Measurements from ENCODE around the gene GINS1.
A peak's percentile ranks its signal among the peaks of the same experiment; 100 is the strongest.

GINS1 gene

DNA sequence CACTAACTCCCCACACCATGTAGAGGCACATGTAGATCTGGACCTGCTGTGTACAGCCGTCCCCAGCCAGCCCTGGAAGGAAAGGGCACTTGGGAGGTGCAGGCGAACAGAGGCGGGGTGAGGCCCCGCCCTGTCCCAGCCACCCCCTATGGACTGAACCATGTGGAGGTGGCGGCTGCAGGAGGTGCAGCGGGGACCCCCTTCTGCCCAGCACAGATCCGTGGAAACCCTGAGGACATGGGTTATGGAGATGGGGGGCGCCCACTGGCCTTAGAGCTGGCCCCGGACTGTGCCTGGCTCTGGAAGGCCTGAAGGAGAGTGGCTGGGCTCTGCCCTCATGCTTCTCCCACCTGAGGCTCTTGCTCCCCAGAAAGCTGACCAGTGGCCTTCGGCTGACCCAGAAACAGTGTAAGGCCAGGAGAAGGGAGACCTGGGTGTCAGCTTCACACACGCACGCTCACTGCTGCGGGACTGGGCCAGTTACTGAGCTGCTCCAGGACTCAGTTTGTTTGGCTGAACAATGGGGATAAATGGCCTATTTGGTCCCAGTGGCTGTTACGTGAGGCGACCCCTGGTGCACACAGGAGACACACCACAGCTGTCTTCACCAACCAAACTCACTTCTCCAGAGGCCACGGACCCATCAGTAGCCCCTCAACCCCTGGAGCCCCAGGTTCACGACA lies 87.2 kb downstream of the GINS1 start:
- DNase-seq, result no peak
- no peaks in the 10 kb centered on the region for H3K27me3 ChIP-seq (ENCODE audit: insufficient read depth, low read length)
- H3K18ac ChIP-seq (ENCODE audit: low read length), result no peak overlapping the region
- H3K23ac ChIP-seq (ENCODE audit: low read length), result no peak overlapping the region
- no peak overlapping the region for H2BK120ac ChIP-seq (ENCODE audit: insufficient read depth, low read length, poor library complexity)
- no peak overlapping the region for H4K8ac ChIP-seq (ENCODE audit: low read depth, low read length)
- H3K4me3 ChIP-seq (ENCODE audit: low read depth, low read length), result no peak overlapping the region
- H3K79me1 ChIP-seq (ENCODE audit: low read length), result no peaks in the 10 kb centered on the region
- H2AFZ ChIP-seq (ENCODE audit: insufficient read depth, low read length, poor library complexity), result no peak overlapping the region
- no peaks in the 10 kb centered on the region for H3K79me2 ChIP-seq (ENCODE audit: control insufficient read depth, insufficient read depth, low read length, poor library complexity)
- no peak overlapping the region for H3K14ac ChIP-seq (ENCODE audit: low read length)
- H3K9ac ChIP-seq (ENCODE audit: low read length), result no peak overlapping the region
- H4K12ac ChIP-seq (ENCODE audit: low read depth, low read length), result no peak overlapping the region
- no peak overlapping the region for H3K27ac ChIP-seq (ENCODE audit: low read depth, low read length)
- no peak overlapping the region for H4K91ac ChIP-seq (ENCODE audit: low read depth, low read length)
- no peak overlapping the region for H2BK12ac ChIP-seq (ENCODE audit: low read length)
- H2BK5ac ChIP-seq (ENCODE audit: low read depth, low read length, poor library complexity), result no peak overlapping the region
- H3K4me1 ChIP-seq (ENCODE audit: control insufficient read depth in 1 of 2, insufficient read depth in 2 of 2, low read length in 2 of 2), result peaks cover 0 to 7% of the 10 kb centered on the region in 2 experiments
- no peak overlapping the region for H2AK5ac ChIP-seq (ENCODE audit: low read length)
- WGBS (ENCODE audit: extremely low coverage, insufficient coverage, insufficient read length), result no CpG with 5 or more reads among the region's 17 CpGs
- no peak overlapping the region for H3K4me2 ChIP-seq (ENCODE audit: low read length)
- H3K4ac ChIP-seq (ENCODE audit: low read depth, low read length), result no peak overlapping the region
- H3K9me3 ChIP-seq (ENCODE audit: insufficient read depth, low read depth, low read length), result peaks cover 5% of the 10 kb centered on the region
- H3K36me3 ChIP-seq (ENCODE audit: control insufficient read depth in 1 of 2, insufficient read depth in 2 of 2, low read length in 2 of 2), result peaks cover 51 to 60% of the 10 kb centered on the region in 2 experiments

GRCh38 chr20:25495189-25495824 lies 87.8 kb downstream of the GINS1 start:
- no peak overlapping the region for H3K23ac ChIP-seq (ENCODE audit: low read length)
- H4K12ac ChIP-seq (ENCODE audit: low read depth, low read length), result no peak overlapping the region
- DNase-seq, result no peak
- H3K4me2 ChIP-seq (ENCODE audit: low read length), result no peak overlapping the region
- H2AFZ ChIP-seq (ENCODE audit: insufficient read depth, low read length, poor library complexity), result no peak overlapping the region
- H3K14ac ChIP-seq (ENCODE audit: low read length), result no peak overlapping the region
- H3K9ac ChIP-seq (ENCODE audit: low read length), result no peak overlapping the region
- no peak overlapping the region for H3K27ac ChIP-seq (ENCODE audit: low read depth, low read length)
- H4K8ac ChIP-seq (ENCODE audit: low read depth, low read length), result no peak overlapping the region
- H3K79me1 ChIP-seq (ENCODE audit: low read length), result no peaks in the 10 kb centered on the region
- H3K27me3 ChIP-seq (ENCODE audit: insufficient read depth, low read length), result no peaks in the 10 kb centered on the region
- no peak overlapping the region for H4K91ac ChIP-seq (ENCODE audit: low read depth, low read length)
- H3K4me1 ChIP-seq (ENCODE audit: control insufficient read depth in 1 of 2, insufficient read depth in 2 of 2, low read length in 2 of 2), result peaks cover 0 to 7% of the 10 kb centered on the region in 2 experiments
- H3K4ac ChIP-seq (ENCODE audit: low read depth, low read length), result no peak overlapping the region
- H3K79me2 ChIP-seq (ENCODE audit: control insufficient read depth, insufficient read depth, low read length, poor library complexity), result no peaks in the 10 kb centered on the region
- no peak overlapping the region for H3K18ac ChIP-seq (ENCODE audit: low read length)
- no CpG with 5 or more reads among the region's 18 CpGs for WGBS (ENCODE audit: extremely low coverage, insufficient coverage, insufficient read length)
- H3K36me3 ChIP-seq (ENCODE audit: control insufficient read depth in 1 of 2, insufficient read depth in 2 of 2, low read length in 2 of 2), result peaks cover 50 to 59% of the 10 kb centered on the region in 2 experiments
- H2BK12ac ChIP-seq (ENCODE audit: low read length), result no peak overlapping the region
- H3K9me3 ChIP-seq (ENCODE audit: insufficient read depth, low read depth, low read length), result peaks cover 5% of the 10 kb centered on the region
- H2BK120ac ChIP-seq (ENCODE audit: insufficient read depth, low read length, poor library complexity), result no peak overlapping the region
- H3K4me3 ChIP-seq (ENCODE audit: low read depth, low read length), result no peak overlapping the region
- no peak overlapping the region for H2AK5ac ChIP-seq (ENCODE audit: low read length)
- H2BK5ac ChIP-seq (ENCODE audit: low read depth, low read length, poor library complexity), result no peak overlapping the region

- peaks cover 0 to 3% of the 10 kb centered on the region in 2 experiments for H3K4me1 ChIP-seq (ENCODE audit: control insufficient read depth in 1 of 2, insufficient read depth in 2 of 2, low read length in 2 of 2)
- H3K4ac ChIP-seq (ENCODE audit: low read depth, low read length), result no peak overlapping the region
- WGBS (ENCODE audit: extremely low coverage, insufficient coverage, insufficient read length), result no CpG with 5 or more reads among the region's 14 CpGs
These were observed 88.9 kb downstream of the GINS1 start for GRCh38 chr20:25496165-25496967.

GRCh38 chr20:25496968-25497401 lies 89.5 kb downstream of the GINS1 start:
- no peak overlapping the region for H2BK5ac ChIP-seq (ENCODE audit: low read depth, low read length, poor library complexity)
- peak in 1 of 2 donors; percentile 46 for DNase-seq

More at GRCh38 chr20:25496165-25496967, 88.9 kb downstream of the GINS1 start:
- no peak overlapping the region for H3K23ac ChIP-seq (ENCODE audit: low read length)
- H2BK120ac ChIP-seq (ENCODE audit: insufficient read depth, low read length, poor library complexity), result no peak overlapping the region
- peaks cover 49 to 57% of the 10 kb centered on the region in 2 experiments for H3K36me3 ChIP-seq (ENCODE audit: control insufficient read depth in 1 of 2, insufficient read depth in 2 of 2, low read length in 2 of 2)
- no peak overlapping the region for H3K14ac ChIP-seq (ENCODE audit: low read length)
- H3K27ac ChIP-seq (ENCODE audit: low read depth, low read length), result no peak overlapping the region
- no peak overlapping the region for H3K9ac ChIP-seq (ENCODE audit: low read length)
- no peak overlapping the region for H3K18ac ChIP-seq (ENCODE audit: low read length)
- H2BK12ac ChIP-seq (ENCODE audit: low read length), result no peak overlapping the region
- no peak overlapping the region for H2AFZ ChIP-seq (ENCODE audit: insufficient read depth, low read length, poor library complexity)
- no peaks in the 10 kb centered on the region for H3K27me3 ChIP-seq (ENCODE audit: insufficient read depth, low read length)
- no peak overlapping the region for H4K12ac ChIP-seq (ENCODE audit: low read depth, low read length)
- no peak overlapping the region for H3K4me2 ChIP-seq (ENCODE audit: low read length)
- H3K4me3 ChIP-seq (ENCODE audit: low read depth, low read length), result no peak overlapping the region
- peaks cover 5% of the 10 kb centered on the region for H3K9me3 ChIP-seq (ENCODE audit: insufficient read depth, low read depth, low read length)
- peak in 1 of 2 donors; percentile 54 for DNase-seq
- H4K8ac ChIP-seq (ENCODE audit: low read depth, low read length), result no peak overlapping the region
- H3K79me2 ChIP-seq (ENCODE audit: control insufficient read depth, insufficient read depth, low read length, poor library complexity), result no peaks in the 10 kb centered on the region
- no peak overlapping the region for H2AK5ac ChIP-seq (ENCODE audit: low read length)
- no peak overlapping the region for H2BK5ac ChIP-seq (ENCODE audit: low read depth, low read length, poor library complexity)
- H4K91ac ChIP-seq (ENCODE audit: low read depth, low read length), result no peak overlapping the region
- no peaks in the 10 kb centered on the region for H3K79me1 ChIP-seq (ENCODE audit: low read length)

More at GRCh38 chr20:25496968-25497401, 89.5 kb downstream of the GINS1 start:
- H3K9me3 ChIP-seq (ENCODE audit: insufficient read depth, low read depth, low read length), result peaks cover 5% of the 10 kb centered on the region
- no peak overlapping the region for H2AK5ac ChIP-seq (ENCODE audit: low read length)
- no peak overlapping the region for H3K14ac ChIP-seq (ENCODE audit: low read length)
- no peak overlapping the region for H3K4me2 ChIP-seq (ENCODE audit: low read length)
- no peak overlapping the region for H3K23ac ChIP-seq (ENCODE audit: low read length)
- H3K4me1 ChIP-seq (ENCODE audit: control insufficient read depth in 1 of 2, insufficient read depth in 2 of 2, low read length in 2 of 2), result no peaks in the 10 kb centered on the region
- no peak overlapping the region for H4K8ac ChIP-seq (ENCODE audit: low read depth, low read length)
- no peak overlapping the region for H3K4ac ChIP-seq (ENCODE audit: low read depth, low read length)
- H3K79me2 ChIP-seq (ENCODE audit: control insufficient read depth, insufficient read depth, low read length, poor library complexity), result no peaks in the 10 kb centered on the region
- H3K27me3 ChIP-seq (ENCODE audit: insufficient read depth, low read length), result no peaks in the 10 kb centered on the region
- H2AFZ ChIP-seq (ENCODE audit: insufficient read depth, low read length, poor library complexity), result no peak overlapping the region
- no peak overlapping the region for H3K4me3 ChIP-seq (ENCODE audit: low read depth, low read length)
- H4K91ac ChIP-seq (ENCODE audit: low read depth, low read length), result no peak overlapping the region
- H3K36me3 ChIP-seq (ENCODE audit: control insufficient read depth in 1 of 2, insufficient read depth in 2 of 2, low read length in 2 of 2), result peaks cover 51 to 59% of the 10 kb centered on the region in 2 experiments
- H3K79me1 ChIP-seq (ENCODE audit: low read length), result no peaks in the 10 kb centered on the region
- no CpG with 5 or more reads among the region's 9 CpGs for WGBS (ENCODE audit: extremely low coverage, insufficient coverage, insufficient read length)
- no peak overlapping the region for H2BK120ac ChIP-seq (ENCODE audit: insufficient read depth, low read length, poor library complexity)
- no peak overlapping the region for H3K18ac ChIP-seq (ENCODE audit: low read length)
- no peak overlapping the region for H2BK12ac ChIP-seq (ENCODE audit: low read length)
- no peak overlapping the region for H3K9ac ChIP-seq (ENCODE audit: low read length)
- no peak overlapping the region for H4K12ac ChIP-seq (ENCODE audit: low read depth, low read length)
- no peak overlapping the region for H3K27ac ChIP-seq (ENCODE audit: low read depth, low read length)
